ENCODE results near the gene ANO9. TPM values are rescaled to one million over a fixed set of nuclear protein-coding genes. Genes with fewer than 3 reads are reported as not detected.

Gene ANO9
- total and polyA plus RNA-seq, 8 donors, result 5.7 to 208 (median 31.6) TPM

- peaks cover 0 to 44% (median 10%) of the 10 kb centered on the region in 3 donors for H3K27me3 ChIP-seq
- peak overlapping the region; percentile 23 to 48 (median 42) for H3K4me3 ChIP-seq
- intact Hi-C loops (cut with DNase I; ENCODE audit: low total_unique reads), result no loop called here
- 30 to 62% (median 56%) methylated on average over 8 to 23 of the region's 23 CpGs for WGBS, 5 donors
- peaks cover 0 to 27% (median 15%) of the 10 kb centered on the region in 4 donors for H3K36me3 ChIP-seq
- no peak for TF ChIP-seq EP300 (IDR thresholded peaks at IDR 0.05)
- DNase-seq, result no peak
- H3K4me1 ChIP-seq, result peaks cover 9 to 44% (median 39%) of the 10 kb centered on the region in 4 donors
- H3K9me3 ChIP-seq, result no peaks in the 10 kb centered on the region
- H3K27ac ChIP-seq, result peak overlapping the region in 1 of 5 donors; percentile 13
These were observed 45.3 kb downstream of the ANO9 start for GRCh38 chr11:396511-396947.

GRCh38 chr11:395866-396265, 45.9 kb downstream of the ANO9 start:
- Histone ChIP-seq H3K27ac (peak overlapping the region in 2 of 5 donors; percentile 85 to 92), H3K4me1 (peaks cover 9 to 47% (median 41%) of the 10 kb centered on the region in 4 donors), H3K4me3 (peak overlapping the region in 2 of 4 donors; percentile 45 to 54), H3K36me3 (peaks cover 0 to 27% (median 15%) of the 10 kb centered on the region in 4 donors), H3K27me3 (peaks cover 0 to 51% (median 10%) of the 10 kb centered on the region in 3 donors), H3K9me3 (no peaks in the 10 kb centered on the region)
- DNase-seq, result no peak
- 61 to 71% (median 69%) methylated on average over 11 of the region's 11 CpGs for WGBS, 5 donors
- TF ChIP-seq EP300 (IDR thresholded peaks at IDR 0.05) (no peak), POLR2A (IDR thresholded peaks at IDR 0.05) (no peak), POLR2AphosphoS5 (IDR thresholded peaks at IDR 0.05) (no peak)
- TF ChIP-seq, protein P1, sequence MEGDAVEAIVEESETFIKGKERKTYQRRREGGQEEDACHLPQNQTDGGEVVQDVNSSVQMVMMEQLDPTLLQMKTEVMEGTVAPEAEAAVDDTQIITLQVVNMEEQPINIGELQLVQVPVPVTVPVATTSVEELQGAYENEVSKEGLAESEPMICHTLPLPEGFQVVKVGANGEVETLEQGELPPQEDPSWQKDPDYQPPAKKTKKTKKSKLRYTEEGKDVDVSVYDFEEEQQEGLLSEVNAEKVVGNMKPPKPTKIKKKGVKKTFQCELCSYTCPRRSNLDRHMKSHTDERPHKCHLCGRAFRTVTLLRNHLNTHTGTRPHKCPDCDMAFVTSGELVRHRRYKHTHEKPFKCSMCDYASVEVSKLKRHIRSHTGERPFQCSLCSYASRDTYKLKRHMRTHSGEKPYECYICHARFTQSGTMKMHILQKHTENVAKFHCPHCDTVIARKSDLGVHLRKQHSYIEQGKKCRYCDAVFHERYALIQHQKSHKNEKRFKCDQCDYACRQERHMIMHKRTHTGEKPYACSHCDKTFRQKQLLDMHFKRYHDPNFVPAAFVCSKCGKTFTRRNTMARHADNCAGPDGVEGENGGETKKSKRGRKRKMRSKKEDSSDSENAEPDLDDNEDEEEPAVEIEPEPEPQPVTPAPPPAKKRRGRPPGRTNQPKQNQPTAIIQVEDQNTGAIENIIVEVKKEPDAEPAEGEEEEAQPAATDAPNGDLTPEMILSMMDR (IDR thresholded peaks at IDR 0.05), result no peak
- intact Hi-C loops (cut with DNase I; ENCODE audit: low total_unique reads), result no loop called here

- no peak for TF ChIP-seq POLR2AphosphoS5 (IDR thresholded peaks at IDR 0.05)
- no peak for TF ChIP-seq POLR2A (IDR thresholded peaks at IDR 0.05)
- TF ChIP-seq, protein P1 (IDR thresholded peaks at IDR 0.05), result no peak
- TF ChIP-seq EP300 (IDR thresholded peaks at IDR 0.05), result no peak
- intact Hi-C loops (cut with DNase I; ENCODE audit: low total_unique reads), result no loop called here
- Histone ChIP-seq H3K4me3 (peak overlapping the region; percentile 45 to 65 (median 52)), H3K9me3 (no peaks in the 10 kb centered on the region), H3K27ac (peak overlapping the region; percentile 75 to 92 (median 85)), H3K4me1 (peaks cover 9 to 42% (median 40%) of the 10 kb centered on the region in 4 donors), H3K27me3 (peaks cover 0 to 46% (median 5%) of the 10 kb centered on the region in 3 donors), H3K36me3 (peaks cover 0 to 23% (median 12%) of the 10 kb centered on the region in 4 donors)
- no peak for DNase-seq
- WGBS, 5 donors, result 37 to 72% (median 47%) methylated on average over 17 to 25 of the region's 25 CpGs
These were observed 46.8 kb downstream of the ANO9 start for GRCh38 chr11:394858-395655.

DNA sequence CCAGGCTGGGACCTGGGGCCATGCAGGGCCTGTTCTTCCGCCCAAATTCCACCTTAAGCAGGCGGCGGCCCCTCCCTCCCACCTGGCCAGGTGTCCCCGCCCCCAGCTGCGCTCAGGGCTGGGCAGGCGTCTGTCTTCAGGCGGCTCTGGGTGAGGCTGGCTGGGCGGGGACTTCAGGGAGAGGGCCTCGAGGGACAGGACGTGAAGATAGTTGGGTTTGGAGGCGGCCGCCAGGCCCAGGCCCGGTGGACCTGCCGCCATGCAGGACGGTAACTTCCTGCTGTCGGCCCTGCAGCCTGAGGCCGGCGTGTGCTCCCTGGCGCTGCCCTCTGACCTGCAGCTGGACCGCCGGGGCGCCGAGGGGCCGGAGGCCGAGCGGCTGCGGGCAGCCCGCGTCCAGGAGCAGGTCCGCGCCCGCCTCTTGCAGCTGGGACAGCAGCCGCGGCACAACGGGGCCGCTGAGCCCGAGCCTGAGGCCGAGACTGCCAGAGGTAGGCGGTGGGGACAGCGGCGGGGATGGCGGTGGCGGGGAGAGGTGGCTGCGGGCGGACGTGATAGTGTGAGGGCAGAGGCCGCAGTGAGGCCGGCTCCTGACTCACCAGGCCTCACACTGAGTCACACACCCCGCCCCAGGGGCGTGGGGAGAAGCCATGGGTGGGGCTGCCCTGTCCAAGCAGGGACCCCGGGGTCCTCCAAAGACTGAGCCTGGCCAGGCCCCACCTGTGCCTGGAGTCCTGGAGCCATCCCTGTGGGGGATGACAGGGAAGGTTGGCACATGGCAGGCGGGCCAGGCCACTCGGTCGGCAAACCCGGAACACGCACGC, 47.6 kb downstream of the ANO9 start, which contains the start of gene PKP3:
Gene PKP3, plus strand, starts transcription at position 176 of the 824 bp plus-strand sequence. Its CDS starts 84 bp downstream, at position 260.
- Histone ChIP-seq H3K4me3 (peak within 1 kb of the TSS; percentile 45 to 65 (median 52)), H3K4me1 (peaks cover 9 to 42% (median 38%) of the 10 kb centered on the region in 4 donors), H3K27me3 (peaks cover 0 to 38% (median 0%) of the 10 kb centered on the region in 3 donors), H3K9me3 (no peaks in the 10 kb centered on the region), H3K27ac (peak within 1 kb of the TSS; percentile 77 to 92 (median 85)), H3K36me3 (peaks cover 0 to 17% (median 7%) of the 10 kb centered on the region in 4 donors)
- TF ChIP-seq POLR2AphosphoS5 (IDR thresholded peaks at IDR 0.05) (peak in 2 of 3 donors; percentile 59 to 68), EP300 (IDR thresholded peaks at IDR 0.05) (no peak)
- peak; percentile 91 to 94 for DNase-seq
- 23 to 69% (median 35%) methylated on average over 18 to 57 of the region's 57 CpGs for WGBS, 5 donors
- intact Hi-C loops (cut with DNase I; ENCODE audit: low total_unique reads), result no loop called here

Measured in stomach (tissue), 9 donors.